HepG2 (cell line): ENCODE results near the gene NT5DC1. TPM values are rescaled to one million over a fixed set of nuclear protein-coding genes. Genes with fewer than 3 reads are reported as not detected.

Experiments used
- AHDC1 ChIP-seq: sonication (generic); formaldehyde crosslinking; IDR thresholded peaks from 2 replicates; pipeline ENCODE4 v1.5.1; 2020; ENCODE audit warnings: mild to moderate bottlenecking, missing genetic modification reagents, borderline replicate concordance
- CENPBD1 ChIP-seq: sonication (generic); formaldehyde crosslinking; IDR thresholded peaks from 2 replicates; pipeline ENCODE4 v1.8.0; 2022; ENCODE audit warnings: missing genetic modification reagents, low read depth, mild to moderate bottlenecking, borderline replicate concordance
- FOXA3 ChIP-seq: IDR thresholded peaks from 2 replicates; pipeline ENCODE4 v1.6.1; 2016; ENCODE audit warnings: missing genetic modification reagents, missing compliant biosample characterization
- FOXJ3 ChIP-seq: sonication (generic); formaldehyde crosslinking; IDR thresholded peaks from 2 replicates; pipeline ENCODE4 v1.4.0; 2020; ENCODE audit warnings: missing genetic modification reagents, mild to moderate bottlenecking, borderline replicate concordance
- FOXP1 ChIP-seq, 2 experiments: fragments of 450-650 bp in 1 of 2; IDR thresholded peaks; 2 replicates each; pipeline ENCODE4 v1.6.1; 2017 to 2018; ENCODE audit warnings: antibody characterized with exemption in 1 of 2
- HOXA9 ChIP-seq: sonication (generic); formaldehyde crosslinking; IDR thresholded peaks from 2 replicates; pipeline ENCODE4 v1.8.1; 2022; ENCODE audit warnings: missing genetic modification reagents, mild to moderate bottlenecking, moderate library complexity, borderline replicate concordance
- SMARCC2 ChIP-seq: fragments of 450-650 bp; IDR thresholded peaks from 2 replicates; pipeline ENCODE4 v1.6.1; 2017; ENCODE audit warnings: antibody characterized with exemption, mild to moderate bottlenecking
- SYNCRIP ChIP-seq: fragments of 200-400 bp; formaldehyde crosslinking; IDR thresholded peaks from 2 replicates; pipeline ENCODE4 v1.6.1; 2018; ENCODE audit warnings: mild to moderate bottlenecking, low read depth, low read length; ENCODE audit not compliant: insufficient read depth
- TBP ChIP-seq: sonication (generic); formaldehyde crosslinking; IDR thresholded peaks from 2 replicates; pipeline ENCODE4 v1.5.0; 2020; ENCODE audit warnings: missing genetic modification reagents
- TEF ChIP-seq: sonication (generic); formaldehyde crosslinking; IDR thresholded peaks from 2 replicates; pipeline ENCODE4 v1.5.0; 2020; ENCODE audit warnings: missing genetic modification reagents
- TP53 ChIP-seq: sonication (generic); formaldehyde crosslinking; conservative IDR thresholded peaks from 2 replicates; pipeline ENCODE4 v1.4.0; 2020; ENCODE audit warnings: missing genetic modification reagents
- ZNF605 ChIP-seq: sonication (generic); formaldehyde crosslinking; IDR thresholded peaks from 2 replicates; pipeline ENCODE4 v1.8.0; 2022; ENCODE audit warnings: mild to moderate bottlenecking, missing genetic modification reagents
- ZNF614 ChIP-seq: IDR thresholded peaks from 2 replicates; pipeline ENCODE4 v1.6.1; 2018; ENCODE audit warnings: missing biosample characterization, missing genetic modification reagents, inconsistent platforms, borderline replicate concordance
- ZNF768 ChIP-seq: sonication (generic); formaldehyde crosslinking; IDR thresholded peaks from 2 replicates; pipeline ENCODE4 v1.4.0; 2020; ENCODE audit warnings: missing genetic modification reagents
- ZNF792 ChIP-seq: IDR thresholded peaks from 2 replicates; pipeline ENCODE4 v1.6.1; 2016
- polyA plus RNA-seq, 8 experiments: library from polyadenylated mRNA; depleted of rRNA in 3 of 8; stranded (reverse) in 7 of 8; unstranded in 1 of 8; fragments of >200 nt; fragmentation: Illumina TruSeq in 4 of 8; extraction: Trizol in 4 of 8; gene quantifications; 2 replicates each; pipeline versions ENCODE4 v1.2.1 to v1.2.3, GENCODE V29; 2011 to 2016; ENCODE audit warnings: low read depth in 4 of 8, missing spikeins in 1 of 8, mixed read lengths in 1 of 8; ENCODE audit not compliant: insufficient read depth in 1 of 8
- total RNA-seq, 5 experiments: library from RNA; depleted of rRNA; stranded (reverse); fragments of >200 nt; fragmentation: Illumina TruSeq; extraction: Trizol; gene quantifications; 2 replicates each; pipeline ENCODE4 v1.2.3, GENCODE V29; 2016; ENCODE audit warnings: low read depth in 1 of 5
- TF ChIP-seq, protein P1 (sequence below): IDR thresholded peaks from 2 replicates; pipeline ENCODE4 v1.6.1; 2016; ENCODE audit warnings: missing biosample characterization, missing genetic modification reagents, low read depth
- TF ChIP-seq, protein P2 (sequence below), 2 experiments: sonication (generic) in 1 of 2; formaldehyde crosslinking in 1 of 2; IDR thresholded peaks; 2 replicates each; pipeline versions ENCODE4 v1.4.0 to v1.6.1; 2018 to 2020; ENCODE audit warnings: missing genetic modification reagents in 2 of 2, borderline replicate concordance in 1 of 2, low read depth in 1 of 2, mild to moderate bottlenecking in 1 of 2, missing biosample characterization in 1 of 2
- TF ChIP-seq, protein P3 (sequence below): sonication (generic); formaldehyde crosslinking; IDR thresholded peaks from 2 replicates; pipeline ENCODE4 v1.8.0; 2022; ENCODE audit warnings: mild to moderate bottlenecking, missing genetic modification reagents

NT5DC1 gene
- total and polyA plus RNA-seq, 2 of the 13 experiments (the other 11 are each of a cell fraction or from before 2014, with no cell fraction given): 27.0 to 56.1 TPM

- no peak for TF ChIP-seq TP53
- no peak for TF ChIP-seq ZNF614
- TF ChIP-seq FOXA3 (CRISPR knock-in tag): 0 out of 2 replicates have a peak, but pooled peaks have one; percentile 18
- TF ChIP-seq, protein P1, sequence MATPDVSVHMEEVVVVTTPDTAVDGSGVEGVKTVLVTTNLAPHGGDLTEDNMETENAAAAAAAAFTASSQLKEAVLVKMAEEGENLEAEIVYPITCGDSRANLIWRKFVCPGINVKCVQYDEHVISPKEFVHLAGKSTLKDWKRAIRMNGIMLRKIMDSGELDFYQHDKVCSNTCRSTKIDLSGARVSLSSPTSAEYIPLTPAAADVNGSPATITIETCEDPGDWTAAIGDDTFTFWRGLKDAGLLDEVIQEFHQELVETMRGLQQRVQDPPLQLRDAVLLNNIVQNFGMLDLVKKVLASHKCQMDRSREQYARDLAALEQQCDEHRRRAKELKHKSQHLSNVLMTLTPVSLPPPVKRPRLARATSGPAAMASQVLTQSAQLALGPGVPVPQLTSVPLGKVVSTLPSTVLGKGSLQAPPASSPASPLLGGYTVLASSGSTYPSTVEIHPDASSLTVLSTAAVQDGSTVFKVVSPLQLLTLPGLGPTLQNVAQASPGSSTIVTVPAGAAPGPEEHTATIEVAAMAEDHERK (CRISPR knock-in tag): no peak
- no peak for TF ChIP-seq HOXA9 (CRISPR knock-in tag)
- TF ChIP-seq FOXJ3 (CRISPR knock-in tag): peak; percentile 15; the same call in 1 of the 2 replicates
- TF ChIP-seq TBP (CRISPR knock-in tag): no peak
- no peak for TF ChIP-seq CENPBD1 (CRISPR knock-in tag)
- no peak for TF ChIP-seq SYNCRIP
- 0 out of 2 replicates have a peak, but pooled peaks have one; percentile 20 for TF ChIP-seq AHDC1 (CRISPR knock-in tag)
- no peak for TF ChIP-seq ZNF605
- TF ChIP-seq ZNF792 (CRISPR knock-in tag): no peak
- TF ChIP-seq ZNF768 (CRISPR knock-in tag): no peak
- TF ChIP-seq, protein P2, sequence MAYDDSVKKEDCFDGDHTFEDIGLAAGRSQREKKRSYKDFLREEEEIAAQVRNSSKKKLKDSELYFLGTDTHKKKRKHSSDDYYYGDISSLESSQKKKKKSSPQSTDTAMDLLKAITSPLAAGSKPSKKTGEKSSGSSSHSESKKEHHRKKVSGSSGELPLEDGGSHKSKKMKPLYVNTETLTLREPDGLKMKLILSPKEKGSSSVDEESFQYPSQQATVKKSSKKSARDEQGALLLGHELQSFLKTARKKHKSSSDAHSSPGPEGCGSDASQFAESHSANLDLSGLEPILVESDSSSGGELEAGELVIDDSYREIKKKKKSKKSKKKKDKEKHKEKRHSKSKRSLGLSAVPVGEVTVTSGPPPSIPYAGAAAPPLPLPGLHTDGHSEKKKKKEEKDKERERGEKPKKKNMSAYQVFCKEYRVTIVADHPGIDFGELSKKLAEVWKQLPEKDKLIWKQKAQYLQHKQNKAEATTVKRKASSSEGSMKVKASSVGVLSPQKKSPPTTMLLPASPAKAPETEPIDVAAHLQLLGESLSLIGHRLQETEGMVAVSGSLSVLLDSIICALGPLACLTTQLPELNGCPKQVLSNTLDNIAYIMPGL (CRISPR knock-in tag; IDR thresholded peaks at IDR 0.05; ENCODE audit: borderline replicate concordance in 1 of 2, low read depth in 1 of 2): no peak
- no peak for TF ChIP-seq TEF (CRISPR knock-in tag)
- TF ChIP-seq FOXP1 (IDR thresholded peaks at IDR 0.05): no peak
- peak; percentile 10; the same call in 1 of the 2 replicates for TF ChIP-seq FOXP1 (CRISPR knock-in tag; IDR thresholded peaks at IDR 0.05)
- TF ChIP-seq SMARCC2: no peak
- TF ChIP-seq, protein P3, sequence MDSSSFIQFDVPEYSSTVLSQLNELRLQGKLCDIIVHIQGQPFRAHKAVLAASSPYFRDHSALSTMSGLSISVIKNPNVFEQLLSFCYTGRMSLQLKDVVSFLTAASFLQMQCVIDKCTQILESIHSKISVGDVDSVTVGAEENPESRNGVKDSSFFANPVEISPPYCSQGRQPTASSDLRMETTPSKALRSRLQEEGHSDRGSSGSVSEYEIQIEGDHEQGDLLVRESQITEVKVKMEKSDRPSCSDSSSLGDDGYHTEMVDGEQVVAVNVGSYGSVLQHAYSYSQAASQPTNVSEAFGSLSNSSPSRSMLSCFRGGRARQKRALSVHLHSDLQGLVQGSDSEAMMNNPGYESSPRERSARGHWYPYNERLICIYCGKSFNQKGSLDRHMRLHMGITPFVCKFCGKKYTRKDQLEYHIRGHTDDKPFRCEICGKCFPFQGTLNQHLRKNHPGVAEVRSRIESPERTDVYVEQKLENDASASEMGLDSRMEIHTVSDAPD (CRISPR knock-in tag): no peak
Measured at GRCh38 chr6:116105247-116105646, 4.6 kb downstream of the NT5DC1 start (continued).
